H9 (cell line): ENCODE data around the gene SFXN5. TPM values are rescaled to one million over a fixed set of nuclear protein-coding genes. Genes with fewer than 3 reads are reported as not detected.

Experiments
- DNase-seq: peaks from one replicate; pipeline ENCODE4 v3.0.0-alpha.2; 2017
- H2AFZ ChIP-seq: one replicate; pipeline ENCODE4 v1.6.1; 2013; ENCODE audit warnings: mild to moderate bottlenecking, low read length, control low read depth, moderate library complexity
- H2AK5ac ChIP-seq: 2 replicates; pipeline ENCODE4 v1.6.1; 2013; ENCODE audit warnings: low read length, control low read depth, mixed read lengths; ENCODE audit not compliant: insufficient read length
- H2BK120ac ChIP-seq: one replicate; pipeline ENCODE4 v1.6.1; 2013; ENCODE audit warnings: low read depth, mild to moderate bottlenecking, low read length, control low read depth, inconsistent platforms; ENCODE audit not compliant: poor library complexity, severe bottlenecking
- H2BK12ac ChIP-seq: 2 replicates; pipeline ENCODE4 v1.6.1; 2013; ENCODE audit warnings: low read length, control low read depth, mixed read lengths, low read depth; ENCODE audit not compliant: insufficient read length
- H2BK15ac ChIP-seq: 2 replicates; pipeline ENCODE4 v1.6.1; 2013; ENCODE audit warnings: low read depth, low read length, control low read depth
- H2BK20ac ChIP-seq: one replicate; pipeline ENCODE4 v1.6.1; 2013; ENCODE audit warnings: low read depth, mild to moderate bottlenecking, low read length, control low read depth, inconsistent platforms; ENCODE audit not compliant: poor library complexity, severe bottlenecking
- H2BK5ac ChIP-seq: 2 replicates; pipeline ENCODE4 v1.6.1; 2013; ENCODE audit warnings: low read length, control low read depth, mixed read lengths; ENCODE audit not compliant: insufficient read length
- H3K14ac ChIP-seq: 2 replicates; pipeline ENCODE4 v1.6.1; 2013; ENCODE audit warnings: low read length, control low read depth; ENCODE audit not compliant: insufficient read depth
- H3K18ac ChIP-seq: 2 replicates; pipeline ENCODE4 v1.6.1; 2013; ENCODE audit warnings: low read depth, mild to moderate bottlenecking, mixed read lengths, low read length, control low read depth; ENCODE audit not compliant: insufficient read length
- H3K23ac ChIP-seq: 2 replicates; pipeline ENCODE4 v1.6.1; 2013; ENCODE audit warnings: low read length, control low read depth, mixed read lengths, low read depth; ENCODE audit not compliant: insufficient read length
- H3K23me2 ChIP-seq: 2 replicates; pipeline ENCODE4 v1.6.1; 2013; ENCODE audit warnings: low read depth, mild to moderate bottlenecking, mixed read lengths, low read length, control low read depth; ENCODE audit not compliant: insufficient read length, poor library complexity, severe bottlenecking
- H3K27ac ChIP-seq: 2 replicates; pipeline ENCODE4 v1.5.1; 2013; ENCODE audit warnings: low read length, control low read depth, mixed read lengths, low read depth; ENCODE audit not compliant: insufficient read length
- H3K27me3 ChIP-seq: 2 replicates; pipeline ENCODE4 v1.6.1; 2013; ENCODE audit warnings: low read length, control low read depth, inconsistent platforms; ENCODE audit not compliant: insufficient read depth
- H3K4ac ChIP-seq: 2 replicates; pipeline ENCODE4 v1.6.1; 2013; ENCODE audit warnings: low read depth, mild to moderate bottlenecking, control low read depth, inconsistent platforms, low read length, moderate library complexity
- H3K4me1 ChIP-seq: 2 replicates; pipeline ENCODE4 v1.6.1; 2013; ENCODE audit warnings: low read length, control low read depth, inconsistent platforms; ENCODE audit not compliant: insufficient read depth
- H3K4me2 ChIP-seq: 2 replicates; pipeline ENCODE4 v1.6.1; 2013; ENCODE audit warnings: low read length, control low read depth, mixed read lengths; ENCODE audit not compliant: insufficient read length, insufficient read depth
- H3K56ac ChIP-seq: 2 replicates; pipeline ENCODE4 v1.6.1; 2013; ENCODE audit warnings: low read depth, mild to moderate bottlenecking, mixed read lengths, low read length, control low read depth; ENCODE audit not compliant: insufficient read length
- H3K79me1 ChIP-seq: 2 replicates; pipeline ENCODE4 v1.6.1; 2013; ENCODE audit warnings: low read depth, mild to moderate bottlenecking, moderate library complexity, low read length, control low read depth, inconsistent platforms; ENCODE audit not compliant: insufficient read depth, poor library complexity, severe bottlenecking
- H3K79me2 ChIP-seq: 2 replicates; pipeline ENCODE4 v1.6.1; 2013; ENCODE audit warnings: low read length, control low read depth, inconsistent platforms; ENCODE audit not compliant: insufficient read depth
- H3K9ac ChIP-seq: 2 replicates; pipeline ENCODE4 v1.6.1; 2013; ENCODE audit warnings: low read length, control low read depth, mixed read lengths; ENCODE audit not compliant: insufficient read length; ENCODE audit errors: extremely low read depth
- H3K9me3 ChIP-seq: one replicate; pipeline ENCODE4 v1.6.1; 2013; ENCODE audit warnings: low read depth, low read length, inconsistent platforms; ENCODE audit not compliant: control insufficient read depth
- H3T11ph ChIP-seq: one replicate; pipeline ENCODE4 v1.6.1; 2013; ENCODE audit warnings: mild to moderate bottlenecking, low read length, control low read depth, inconsistent platforms
- H4K20me1 ChIP-seq: one replicate; pipeline ENCODE4 v1.6.1; 2013; ENCODE audit not compliant: control insufficient read depth, insufficient read length, insufficient read depth
- H4K5ac ChIP-seq: 2 replicates; pipeline ENCODE4 v1.6.1; 2013; ENCODE audit warnings: low read depth, mild to moderate bottlenecking, mixed read lengths, low read length, control low read depth; ENCODE audit not compliant: insufficient read length
- H4K8ac ChIP-seq: replicated peaks from 2 replicates; pipeline ENCODE4 v1.6.1; 2013; ENCODE audit warnings: low read length, control low read depth, mixed read lengths, low read depth; ENCODE audit not compliant: insufficient read length
- H4K91ac ChIP-seq: 2 replicates; pipeline ENCODE4 v1.6.1; 2013; ENCODE audit warnings: low read depth, mild to moderate bottlenecking, moderate library complexity, mixed read lengths, low read length, control low read depth; ENCODE audit not compliant: insufficient read length
- H3K27ac Mint-ChIP-seq, 3 experiments: 2 replicates in 2 of 3; 3 replicates in 1 of 3; pipeline ENCODE4 v1.8.0; 2020 to 2021; ENCODE audit warnings: mixed read lengths in 3 of 3, mild to moderate bottlenecking in 1 of 3, moderate library complexity in 1 of 3
- H3K27me3 Mint-ChIP-seq: 2 replicates; pipeline ENCODE4 v1.8.0; 2021; ENCODE audit warnings: low read depth, mild to moderate bottlenecking, moderate library complexity, mixed read lengths
- H3K36me3 Mint-ChIP-seq, 3 experiments: 2 replicates in 2 of 3; 3 replicates in 1 of 3; pipeline ENCODE4 v1.8.0; 2020 to 2021; ENCODE audit warnings: low read depth in 3 of 3, mixed read lengths in 3 of 3; ENCODE audit not compliant: insufficient read depth in 1 of 3
- H3K4me1 Mint-ChIP-seq, 2 experiments: 2 replicates each; pipeline ENCODE4 v1.8.0; 2020; ENCODE audit warnings: mixed read lengths in 2 of 2
- H3K4me3 Mint-ChIP-seq, 2 experiments: 2 replicates in 1 of 2; 3 replicates in 1 of 2; pipeline ENCODE4 v1.8.0; 2020 to 2021; ENCODE audit warnings: mild to moderate bottlenecking in 2 of 2, mixed read lengths in 2 of 2, moderate library complexity in 1 of 2
- H3K9me3 Mint-ChIP-seq, 2 experiments: 2 replicates in 1 of 2; 3 replicates in 1 of 2; pipeline ENCODE4 v1.8.0; 2020; ENCODE audit warnings: mild to moderate bottlenecking in 2 of 2, mixed read lengths in 2 of 2, moderate library complexity in 1 of 2
- WGBS: extraction: QIAGEN DNeasy Blood & Tissue Kit; methylation state at CpG from one replicate; pipeline ENCODE4 v1.1.7; 2013; ENCODE audit warnings: missing lambda C conversion rate, low lambda C conversion rate, mixed read lengths; ENCODE audit not compliant: insufficient read length; ENCODE audit errors: extremely low coverage; 5-methylcytosine and 5-hydroxymethylcytosine counted together
- total RNA-seq: library from RNA; stranded (reverse); gene quantifications from 2 replicates; pipeline ENCODE4 v1.2.1, GENCODE V29; 2021
- TF ChIP-seq, protein P1 (sequence below): fragments of 200-600 bp; sonication (generic); conservative IDR thresholded peaks from 3 replicates; pipeline ENCODE4 v1.8.0; 2021; ENCODE audit warnings: antibody characterized with exemption, mild to moderate bottlenecking

SFXN5 gene
- total RNA-seq, 1 experiment from 2014 or later: 30.9 TPM

- no peak overlapping the region for H2BK5ac ChIP-seq
- H3K4ac ChIP-seq: no peak overlapping the region
- TF ChIP-seq, protein P1, sequence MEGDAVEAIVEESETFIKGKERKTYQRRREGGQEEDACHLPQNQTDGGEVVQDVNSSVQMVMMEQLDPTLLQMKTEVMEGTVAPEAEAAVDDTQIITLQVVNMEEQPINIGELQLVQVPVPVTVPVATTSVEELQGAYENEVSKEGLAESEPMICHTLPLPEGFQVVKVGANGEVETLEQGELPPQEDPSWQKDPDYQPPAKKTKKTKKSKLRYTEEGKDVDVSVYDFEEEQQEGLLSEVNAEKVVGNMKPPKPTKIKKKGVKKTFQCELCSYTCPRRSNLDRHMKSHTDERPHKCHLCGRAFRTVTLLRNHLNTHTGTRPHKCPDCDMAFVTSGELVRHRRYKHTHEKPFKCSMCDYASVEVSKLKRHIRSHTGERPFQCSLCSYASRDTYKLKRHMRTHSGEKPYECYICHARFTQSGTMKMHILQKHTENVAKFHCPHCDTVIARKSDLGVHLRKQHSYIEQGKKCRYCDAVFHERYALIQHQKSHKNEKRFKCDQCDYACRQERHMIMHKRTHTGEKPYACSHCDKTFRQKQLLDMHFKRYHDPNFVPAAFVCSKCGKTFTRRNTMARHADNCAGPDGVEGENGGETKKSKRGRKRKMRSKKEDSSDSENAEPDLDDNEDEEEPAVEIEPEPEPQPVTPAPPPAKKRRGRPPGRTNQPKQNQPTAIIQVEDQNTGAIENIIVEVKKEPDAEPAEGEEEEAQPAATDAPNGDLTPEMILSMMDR: peak; percentile 82
- peak; percentile 85 for DNase-seq
- no peak overlapping the region for H3T11ph ChIP-seq
- no peak overlapping the region for H2BK15ac ChIP-seq
- no peaks in the 10 kb centered on the region for H4K20me1 ChIP-seq
- H3K14ac ChIP-seq: no peak overlapping the region
- peaks cover 10% of the 10 kb centered on the region; the same call in 1 of the 2 replicates for H3K4me1 ChIP-seq
- H3K4me3 Mint-ChIP-seq: no peak overlapping the region
- H3K9me3 ChIP-seq: no peaks in the 10 kb centered on the region
- H3K27ac Mint-ChIP-seq: no peak overlapping the region
- H2BK12ac ChIP-seq: no peak overlapping the region
- no peak overlapping the region for H2AK5ac ChIP-seq
- H3K56ac ChIP-seq: no peak overlapping the region
- no CpG with 5 or more reads among the region's 15 CpGs for whole genome bisulfite sequencing
- H3K18ac ChIP-seq: no peak overlapping the region
- H4K91ac ChIP-seq: no peak overlapping the region
- H3K4me2 ChIP-seq: no peak overlapping the region
- no peak overlapping the region for H2AFZ ChIP-seq
- H3K36me3 Mint-ChIP-seq: no peaks in the 10 kb centered on the region; a peak in 2 of 7 replicates
- H3K9me3 Mint-ChIP-seq: no peaks in the 10 kb centered on the region
- H3K4me1 Mint-ChIP-seq: peaks cover 23 to 25% of the 10 kb centered on the region in 2 experiments
- H4K5ac ChIP-seq: no peak overlapping the region
- no peak overlapping the region for H2BK120ac ChIP-seq
- H3K27me3 Mint-ChIP-seq: peaks cover 82% of the 10 kb centered on the region
- H3K79me2 ChIP-seq: no peaks in the 10 kb centered on the region
- H3K27me3 ChIP-seq: no peaks in the 10 kb centered on the region; the same call in 1 of the 2 replicates
- no peak overlapping the region for H3K9ac ChIP-seq
- H3K23me2 ChIP-seq: no peaks in the 10 kb centered on the region
- H2BK20ac ChIP-seq: no peak overlapping the region
- H4K8ac ChIP-seq: no peak overlapping the region
- H3K79me1 ChIP-seq: no peaks in the 10 kb centered on the region
- no peak overlapping the region for H3K27ac ChIP-seq
- H3K23ac ChIP-seq: no peak overlapping the region
Measured at GRCh38 chr2:72893594-72894319, 177.8 kb downstream of the SFXN5 start.
